NCI-H2029 treated with DMSO at 0.1 percent for 48 hours (cell line): ENCODE data around the gene AP5B1.

Experiments used
- DNase-seq: peaks from one replicate; lab custom pipeline; 2025; lab: John Stamatoyannopoulos, UW

Gene AP5B1

GRCh38 chr11:65798882-65799281 lies 18.1 kb upstream of the AP5B1 start:
- no peak for DNase-seq

- no peak for DNase-seq
Observed at GRCh38 chr11:65797711-65798110, 16.9 kb upstream of the AP5B1 start.

GRCh38 chr11:65796726-65797601 lies 16.2 kb upstream of the AP5B1 start:
- DNase-seq, result no peak

DNA sequence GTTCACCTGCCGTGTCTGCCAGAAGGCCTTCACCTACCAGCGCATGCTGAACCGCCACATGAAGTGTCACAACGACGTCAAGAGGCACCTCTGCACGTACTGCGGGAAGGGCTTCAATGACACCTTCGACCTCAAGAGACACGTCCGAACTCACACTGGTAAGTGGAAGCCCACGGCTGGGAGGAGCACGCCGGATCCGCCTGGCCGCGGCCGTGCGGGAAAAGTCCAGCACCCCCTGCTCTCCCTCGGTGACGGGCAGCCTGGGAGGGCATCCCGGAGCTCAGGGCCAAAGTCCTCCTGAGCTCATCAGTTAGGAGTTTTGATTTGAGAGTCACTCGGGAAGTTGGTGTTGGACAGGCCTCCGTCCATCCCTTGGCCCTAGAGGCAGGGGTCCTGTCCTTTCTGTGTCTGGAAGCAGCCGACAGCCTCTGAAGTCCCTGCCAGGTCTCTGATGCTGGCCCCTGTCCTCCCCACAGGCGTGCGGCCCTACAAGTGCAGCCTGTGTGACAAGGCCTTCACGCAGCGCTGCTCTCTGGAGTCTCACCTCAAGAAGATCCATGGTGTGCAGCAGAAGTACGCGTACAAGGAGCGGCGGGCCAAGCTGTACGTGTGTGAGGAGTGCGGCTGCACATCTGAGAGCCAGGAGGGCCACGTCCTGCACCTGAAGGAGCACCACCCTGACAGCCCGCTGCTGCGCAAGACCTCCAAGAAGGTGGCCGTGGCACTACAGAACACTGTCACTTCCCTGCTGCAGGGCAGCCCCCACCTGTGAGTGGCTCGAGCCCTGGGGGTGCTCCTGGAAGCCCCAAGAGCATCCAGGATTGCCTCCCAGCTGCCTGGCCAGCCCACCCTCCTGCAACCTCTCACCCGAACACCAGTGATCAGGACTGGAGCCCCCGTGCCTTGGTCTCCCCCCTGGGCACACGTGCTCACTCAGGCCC lies 14.1 kb upstream of the AP5B1 start:
- no peak for DNase-seq

DNA sequence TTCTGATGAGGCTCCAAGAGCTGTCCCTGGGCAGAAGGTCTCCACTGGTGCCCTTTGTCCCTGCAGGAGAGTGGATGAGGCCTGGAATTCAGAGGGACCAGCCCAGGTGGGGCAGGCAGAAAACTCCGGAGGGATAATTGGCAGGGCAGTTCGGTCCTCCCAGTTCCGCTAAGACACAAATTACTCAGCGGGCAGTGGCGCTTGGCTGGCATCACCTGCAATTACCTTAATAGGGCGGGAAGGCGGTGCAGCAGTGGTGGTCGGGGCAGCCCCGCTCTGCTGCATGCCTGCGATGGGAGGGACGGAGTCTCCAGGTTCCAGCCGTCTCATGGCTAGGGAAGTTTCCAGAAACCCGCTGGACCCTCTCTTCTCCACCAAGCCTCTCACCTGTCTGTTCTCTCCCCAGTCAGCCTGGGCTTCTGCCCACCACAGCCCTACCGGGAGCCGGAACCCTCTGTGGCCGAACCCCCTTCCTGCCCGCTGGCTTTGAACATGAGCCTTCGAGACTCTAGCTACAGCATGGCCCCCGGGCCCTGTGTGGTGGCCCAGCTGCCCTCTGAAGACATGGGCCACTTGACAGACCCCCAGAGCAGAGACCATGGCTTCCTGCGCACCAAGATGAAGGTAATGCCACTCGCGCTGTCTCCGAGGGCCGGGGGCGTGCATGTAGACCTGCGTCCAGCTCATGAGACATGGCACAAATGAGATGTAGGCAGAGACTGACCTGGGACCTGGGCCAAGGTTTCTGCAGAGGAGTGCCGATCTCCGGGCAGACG lies 13.0 kb upstream of the AP5B1 start:
- no peak for DNase-seq

DNA sequence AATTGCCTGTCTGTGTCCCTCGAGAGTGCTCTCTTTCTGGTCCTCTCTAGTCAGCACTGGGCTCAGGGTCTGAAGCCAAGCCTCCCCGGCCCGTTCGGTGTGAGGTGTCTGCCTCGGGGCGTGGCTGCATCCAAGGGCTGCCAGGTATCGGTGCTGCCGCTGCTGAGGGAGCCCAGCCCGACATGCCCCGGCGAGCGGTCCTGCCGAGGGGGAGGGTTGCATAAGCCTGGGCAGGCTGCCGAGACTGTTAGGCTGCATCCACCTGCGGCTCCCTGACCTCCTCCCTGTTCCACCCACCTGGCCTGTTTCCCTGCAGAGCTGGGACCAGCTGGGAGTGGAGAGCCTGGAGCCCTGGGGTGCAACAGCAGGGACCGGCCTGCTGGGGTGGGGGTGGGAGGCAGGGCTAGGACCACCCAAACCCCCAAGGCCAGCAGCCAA lies 12.4 kb upstream of the AP5B1 start:
- DNase-seq, result peak; percentile 75

DNA sequence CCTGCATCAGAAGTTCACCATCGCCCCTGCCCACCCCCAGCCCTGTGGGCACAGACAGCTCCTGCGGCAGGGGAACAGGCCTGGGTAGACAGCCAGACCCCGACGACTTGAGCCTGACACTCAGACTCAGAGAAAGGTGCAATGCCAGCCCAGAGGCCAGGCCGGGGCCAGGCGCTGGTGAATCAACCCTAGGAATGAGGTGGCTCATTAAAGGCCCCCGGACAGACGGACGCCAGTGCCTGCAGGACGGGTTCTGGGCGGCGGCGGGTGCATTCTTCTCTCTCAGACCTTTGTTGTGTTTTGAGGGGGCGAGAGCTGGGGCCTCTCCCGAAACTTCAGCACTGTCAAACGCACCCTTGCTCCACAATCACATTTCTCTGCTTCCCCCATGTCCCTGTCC lies 11.7 kb upstream of the AP5B1 start:
- DNase-seq, result no peak

GRCh38 chr11:65791719-65792213 lies 11.0 kb upstream of the AP5B1 start:
- DNase-seq, result peak; percentile 73

DNA sequence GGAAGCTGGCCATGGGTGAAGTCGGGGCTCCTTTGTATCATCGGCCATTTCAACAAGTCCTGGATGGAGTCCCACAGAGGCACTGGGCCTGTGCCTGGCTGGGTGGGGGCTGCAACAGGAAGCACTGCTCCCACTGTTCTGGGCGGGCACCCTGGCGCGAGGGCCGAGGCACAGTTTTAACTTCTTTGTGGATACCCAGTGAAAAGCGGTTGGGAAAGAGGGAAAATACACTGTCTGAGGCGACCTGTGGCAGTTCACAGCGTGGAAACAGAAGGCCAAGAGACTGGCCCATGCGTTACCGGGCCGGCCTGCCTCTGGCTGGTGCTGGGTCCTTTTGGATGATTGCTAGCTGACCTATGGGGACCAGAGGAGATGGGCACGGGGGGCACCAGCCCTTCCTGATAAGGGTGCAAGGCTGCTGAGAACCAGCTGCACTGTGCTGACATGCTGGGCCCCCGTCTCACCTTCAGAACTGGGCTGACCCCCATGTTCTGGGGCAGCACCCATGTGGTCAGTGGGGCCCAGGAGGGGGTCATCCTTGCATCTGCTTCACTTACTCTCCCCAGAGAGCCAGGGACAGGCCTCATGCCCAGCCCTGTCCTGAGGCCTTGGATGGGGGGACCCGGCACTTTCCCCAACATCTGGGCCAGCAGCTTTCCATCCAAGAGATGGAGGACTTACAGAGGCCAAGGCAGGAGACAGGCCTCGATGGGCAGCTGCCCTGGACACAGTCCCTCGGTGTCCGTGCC lies 10.3 kb upstream of the AP5B1 start:
- DNase-seq, result no peak

- no peak for DNase-seq
Observed at GRCh38 chr11:65790104-65790901, 9.5 kb upstream of the AP5B1 start.

GRCh38 chr11:65789230-65790103 lies 8.7 kb upstream of the AP5B1 start:
- DNase-seq, result no peak

DNA sequence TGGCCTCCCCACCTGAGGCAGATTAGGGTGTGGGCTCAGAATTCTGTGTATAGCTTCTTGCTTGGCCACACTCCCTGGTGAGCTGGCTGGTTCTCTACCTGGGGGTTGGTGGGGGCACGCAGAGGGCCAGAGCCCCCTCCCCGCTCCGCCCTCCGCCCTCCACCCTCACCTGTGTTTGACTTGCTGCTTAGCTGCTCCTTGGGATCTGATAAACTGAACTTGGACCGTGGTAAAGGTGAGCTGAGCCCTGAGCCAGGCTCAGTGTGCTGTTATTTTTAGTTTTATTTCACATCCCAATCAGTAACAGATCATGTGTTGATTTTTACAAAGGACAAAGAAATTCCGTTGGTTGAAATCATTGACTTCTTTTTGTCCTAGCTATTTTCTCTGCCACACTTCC lies 8.0 kb upstream of the AP5B1 start:
- DNase-seq, result no peak

- DNase-seq, result no peak
Observed at GRCh38 chr11:65787649-65788622, 7.2 kb upstream of the AP5B1 start.

GRCh38 chr11:65786786-65787636 lies 6.2 kb upstream of the AP5B1 start, which contains the start of gene OVOL1:
Gene OVOL1 (plus strand): TSS chr11:65787063. CDS start chr11:65787374, 311 bp downstream.
- DNase-seq, result peak; percentile 63

GRCh38 chr11:65786008-65786785 lies 5.4 kb upstream of the AP5B1 start:
- DNase-seq, result no peak

GRCh38 chr11:65785319-65786007 lies 4.7 kb upstream of the AP5B1 start:
- no peak for DNase-seq
